Stimulated activated CD4-positive, alpha-beta T cell treated with anti-CD3 and anti-CD28 coated beads, Interleukin-1b, Interleukin-23, amount 100 ng/mL, for 4 hours (primary cell): Measurements from ENCODE around the gene IL31.
"Not testable (repeated sequence)": the region's sequence is repeated elsewhere in the genome, so short reads cannot be mapped to it uniquely, and the experiment has no call there.

Source experiments
- DNase-seq, 2 donors: peaks; one replicate each; pipeline ENCODE4 v3.0.0-alpha.2; 2020; ENCODE audit warnings: low read depth in 2 of 2

The IL31 gene

DNA sequence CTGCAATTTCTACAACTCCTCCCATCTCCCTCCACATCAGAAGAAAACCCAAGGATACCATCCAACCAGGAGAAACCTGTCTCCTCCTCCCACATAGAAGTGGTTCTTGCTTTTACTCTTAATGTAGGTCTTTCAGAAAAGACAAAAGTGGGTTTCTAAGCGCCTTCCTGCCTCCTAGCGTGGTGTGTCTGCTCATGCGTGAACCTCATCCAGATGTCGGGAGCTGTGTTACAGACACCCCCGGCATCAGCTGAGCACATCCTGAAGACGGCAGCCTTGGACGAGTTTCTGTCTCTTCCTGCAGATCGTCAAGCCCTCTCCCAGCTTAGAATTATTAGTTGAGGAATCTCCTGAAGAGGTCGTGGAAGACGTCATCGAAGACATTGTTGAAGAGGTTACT lies 18.4 kb upstream of the IL31 start:
- DNase-seq: no peak

DNA sequence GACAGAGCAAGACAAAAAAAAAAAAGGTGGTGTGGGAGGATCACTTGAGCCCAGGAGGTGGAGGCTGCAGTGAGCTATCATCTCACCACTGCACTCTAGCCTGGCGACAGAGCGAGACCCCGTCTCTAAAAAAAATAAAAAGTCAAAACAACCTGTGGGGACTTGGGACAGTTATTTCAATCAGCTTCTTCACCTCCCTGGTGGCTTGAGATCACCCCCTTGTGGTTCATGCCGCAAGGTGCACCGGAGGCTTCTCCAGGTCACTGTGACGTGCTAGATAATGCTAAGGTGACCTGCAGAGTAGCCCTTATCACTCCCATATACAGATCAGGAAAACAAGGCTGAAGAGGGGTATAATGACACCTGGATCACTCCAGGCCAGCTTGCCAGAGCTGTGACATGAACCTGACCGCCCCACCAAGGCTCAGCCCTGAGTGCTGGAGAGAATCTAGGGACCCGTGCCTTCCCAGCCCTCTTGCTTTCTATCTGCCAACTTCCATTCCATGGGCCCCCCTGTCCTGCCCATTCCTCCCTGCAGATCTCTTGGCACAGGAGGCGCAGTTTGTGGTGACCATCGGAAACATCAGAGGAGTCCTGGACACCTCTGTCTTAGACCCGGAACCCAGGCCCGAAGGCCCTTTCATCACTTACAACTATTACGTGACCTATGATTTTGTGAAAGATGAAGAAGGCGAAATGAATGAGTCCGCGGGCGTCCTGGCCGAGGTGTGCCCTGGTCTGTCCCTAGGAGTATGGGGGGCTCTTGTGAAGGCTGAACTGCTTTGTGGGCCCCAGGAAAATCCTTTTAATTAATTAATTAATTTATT lies 17.0 kb upstream of the IL31 start:
- peak; percentile 49 to 51 for DNase-seq

DNA sequence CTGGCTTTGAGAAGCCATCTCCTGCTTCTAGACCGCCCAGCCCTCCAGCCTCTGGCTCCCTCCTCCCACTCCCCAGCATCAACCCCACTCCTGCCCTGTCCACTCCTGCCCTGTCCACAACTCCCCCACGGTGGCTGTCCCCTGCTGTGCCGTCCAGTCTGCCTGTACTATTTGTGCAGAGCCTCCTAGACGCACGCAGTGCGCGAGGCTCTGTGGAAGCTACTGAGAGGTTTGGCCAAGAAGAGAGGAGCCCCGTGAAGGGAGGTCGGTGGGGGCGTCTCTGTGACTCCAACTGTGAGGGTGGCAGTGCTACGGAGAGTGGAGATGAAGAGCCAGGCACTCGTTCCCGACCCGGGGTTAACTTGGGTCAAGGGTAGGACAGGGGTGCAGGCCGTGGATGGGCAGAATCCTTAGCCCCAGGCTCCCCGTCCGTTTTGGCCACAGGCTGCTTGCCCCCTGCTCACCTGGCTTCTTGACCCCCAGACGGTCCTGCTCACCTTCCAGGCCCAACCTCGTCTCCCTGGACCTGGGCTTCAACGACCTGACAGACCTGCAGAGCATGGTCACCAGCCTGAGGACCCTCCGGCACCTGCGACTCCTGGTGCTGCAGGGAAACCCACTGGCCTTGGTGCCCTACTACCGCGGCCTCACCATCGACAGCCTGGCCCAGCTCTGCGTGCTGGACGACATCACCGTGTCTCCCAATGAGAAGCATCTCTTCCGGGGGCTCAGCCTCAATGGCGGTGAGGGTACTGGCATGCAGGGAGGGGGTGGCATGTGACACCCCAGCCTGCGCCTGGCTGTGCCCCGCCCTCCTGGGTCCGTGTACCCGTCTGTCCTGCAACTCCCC lies 15.8 kb upstream of the IL31 start:
- DNase-seq: no peak

DNA sequence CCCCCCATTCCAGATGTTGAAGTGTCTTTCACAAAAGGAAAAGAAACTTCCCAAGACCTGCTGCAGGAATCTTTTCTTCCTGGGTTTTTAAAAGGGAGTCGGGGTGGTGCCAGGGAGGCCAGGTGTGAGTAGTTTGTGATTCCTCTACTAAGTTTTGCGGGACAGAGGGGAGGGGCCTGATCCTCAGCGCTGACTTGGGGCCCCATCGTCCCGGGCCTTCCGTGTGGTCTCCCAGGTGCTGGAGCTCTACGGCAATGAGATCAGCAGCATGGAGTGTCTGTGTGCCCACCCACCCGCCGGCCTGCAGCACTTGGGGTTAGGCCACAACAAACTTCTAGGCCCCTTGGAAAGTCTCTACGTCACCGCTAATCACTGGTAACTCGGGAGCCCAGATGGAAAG lies 13.4 kb upstream of the IL31 start:
- no peak for DNase-seq

DNA sequence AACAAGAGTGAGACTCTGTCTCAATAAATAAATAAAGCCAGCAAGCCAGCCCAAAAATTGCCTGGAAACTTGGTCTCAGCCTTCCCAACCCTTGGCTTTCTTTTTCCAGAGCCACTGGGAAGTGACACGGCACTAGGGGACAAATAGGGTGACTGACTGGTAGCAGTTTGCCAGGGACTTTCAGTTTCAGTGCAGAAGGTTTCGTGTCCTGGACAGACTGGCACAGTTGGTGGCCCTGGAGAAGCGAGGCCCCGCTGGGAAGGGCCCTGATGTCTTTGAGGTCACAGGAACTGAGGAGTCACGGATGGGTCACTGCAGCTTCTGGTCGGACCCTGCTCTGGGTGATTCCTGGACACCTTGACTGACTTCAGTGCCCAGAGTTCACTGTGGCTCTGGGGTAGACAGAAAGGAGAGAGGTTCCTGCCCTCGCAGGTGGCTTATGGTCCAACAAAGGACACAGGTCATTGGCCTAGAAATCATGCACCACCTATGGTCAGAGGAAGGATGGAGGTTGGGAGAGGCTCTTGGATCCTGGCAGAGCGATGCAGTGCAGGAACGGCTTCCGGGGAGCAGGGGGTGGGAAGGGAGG lies 11.6 kb upstream of the IL31 start:
- no peak for DNase-seq

DNA sequence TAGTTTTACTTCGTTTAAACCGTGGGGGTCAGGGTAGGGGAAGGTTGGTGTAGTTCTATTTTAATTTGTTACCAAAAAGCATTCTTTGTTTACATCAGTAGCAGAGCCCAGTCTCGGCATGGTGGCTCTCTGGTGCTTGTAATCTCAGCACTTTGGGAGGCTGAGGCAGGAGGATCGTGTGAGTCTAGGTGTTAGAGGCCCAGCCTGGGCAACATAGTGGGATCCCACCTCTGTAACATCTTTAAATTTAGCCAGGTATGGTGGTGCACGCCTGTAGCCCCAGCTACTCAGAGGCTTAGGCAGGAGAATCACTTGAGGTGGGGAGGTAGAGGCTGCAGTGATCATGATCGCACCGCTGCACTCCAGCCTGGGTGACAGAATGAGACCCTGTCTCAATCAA lies 11.1 kb upstream of the IL31 start:
- no peak for DNase-seq

DNA sequence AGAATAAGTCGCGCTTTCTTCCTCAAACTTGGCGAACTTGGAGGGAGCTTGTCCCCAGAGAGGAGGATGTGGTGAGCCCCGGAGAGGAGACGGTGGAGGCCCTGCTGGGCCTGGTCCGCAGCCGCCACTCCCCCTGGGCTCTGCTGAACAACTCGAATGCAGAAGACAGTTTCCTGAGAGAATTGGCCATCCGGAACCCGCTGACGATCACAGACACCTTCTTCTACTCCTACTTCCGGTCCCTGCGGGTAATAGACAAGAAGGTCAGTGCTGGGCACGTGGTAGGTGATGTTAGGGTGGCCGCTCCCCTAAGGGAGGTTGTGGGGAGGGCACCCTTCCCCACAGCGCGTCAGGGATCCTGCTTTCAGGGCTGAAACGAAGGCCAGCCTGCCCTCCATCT lies 10.5 kb upstream of the IL31 start:
- no peak for DNase-seq

DNA sequence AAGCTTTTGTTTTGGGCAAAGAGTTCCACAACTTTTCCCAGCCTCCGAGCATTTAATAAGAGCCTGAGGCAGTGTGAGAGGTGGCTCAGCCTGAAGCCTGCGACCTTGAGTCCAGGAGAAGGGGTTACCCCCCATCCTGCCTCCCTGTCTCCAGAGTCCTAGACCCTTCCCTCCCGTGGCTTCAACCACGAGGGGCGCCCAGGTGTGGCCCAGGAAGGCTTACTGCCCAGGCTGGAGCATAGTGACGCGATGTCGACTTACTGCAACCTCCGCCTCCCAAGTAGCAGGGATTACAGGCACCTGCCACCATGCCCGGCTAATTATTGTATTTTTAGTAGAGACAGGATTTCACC lies 9.5 kb upstream of the IL31 start:
- no peak for DNase-seq

DNA sequence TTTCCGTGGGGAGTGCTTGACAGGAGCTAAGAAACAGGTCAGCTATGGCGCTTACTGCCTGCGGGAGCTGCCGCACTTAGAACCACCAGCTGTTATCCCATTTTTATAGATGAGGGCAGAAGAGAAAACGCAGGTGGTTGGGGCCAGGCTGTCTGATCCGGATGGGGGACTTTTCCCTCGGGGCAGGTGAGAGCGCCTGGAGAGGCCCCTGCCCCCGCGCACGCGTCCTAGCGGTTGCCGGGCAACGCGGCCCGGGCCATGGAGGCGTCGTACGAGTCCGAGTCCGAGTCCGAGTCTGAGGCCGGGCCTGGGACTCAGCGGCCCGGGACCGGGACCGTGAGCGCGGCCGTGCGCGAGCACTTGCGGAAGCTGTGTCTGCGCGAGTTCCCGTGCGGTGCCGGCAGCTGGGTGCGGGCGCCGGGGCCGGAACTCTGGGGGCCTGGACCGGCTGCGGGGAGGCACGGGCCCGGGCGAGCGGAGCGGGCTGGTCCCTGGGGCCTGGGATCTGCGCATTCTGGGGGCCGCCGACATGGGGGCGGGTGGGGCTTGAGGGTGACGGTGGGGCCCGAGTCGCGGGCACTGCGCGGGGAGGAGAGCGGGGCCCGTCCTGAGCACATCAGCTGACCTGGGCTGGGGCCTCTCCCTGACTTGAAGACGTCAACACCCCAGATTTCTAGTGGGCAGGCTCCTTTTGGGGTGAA lies 9.0 kb upstream of the IL31 start, which contains the start of gene LRRC43:
LRRC43 (plus strand) TSS at position 237 of the 701 bp plus-strand sequence; CDS start at position 259, 22 bp downstream.
- DNase-seq: no peak

DNA sequence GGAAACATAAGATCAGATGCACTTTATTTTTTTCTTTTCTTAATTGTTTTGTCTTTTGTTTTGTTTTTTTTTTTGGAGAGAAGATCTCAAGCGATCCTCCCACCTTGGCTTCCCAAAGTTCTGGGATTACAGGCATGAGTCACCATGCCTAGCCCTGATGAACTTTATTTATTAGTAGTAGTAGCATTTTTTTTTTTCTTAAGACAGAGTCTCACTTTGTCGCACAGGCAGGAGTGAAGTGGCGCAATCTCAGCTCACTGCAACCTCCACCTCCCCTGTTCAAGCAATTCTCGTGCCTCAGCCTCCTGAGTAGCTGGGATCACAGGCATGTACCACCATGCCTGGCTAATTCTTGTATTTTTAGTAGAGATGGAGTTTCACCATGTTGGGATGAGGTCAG lies 2.5 kb upstream of the IL31 start:
- DNase-seq: not testable (repeated sequence)

DNA sequence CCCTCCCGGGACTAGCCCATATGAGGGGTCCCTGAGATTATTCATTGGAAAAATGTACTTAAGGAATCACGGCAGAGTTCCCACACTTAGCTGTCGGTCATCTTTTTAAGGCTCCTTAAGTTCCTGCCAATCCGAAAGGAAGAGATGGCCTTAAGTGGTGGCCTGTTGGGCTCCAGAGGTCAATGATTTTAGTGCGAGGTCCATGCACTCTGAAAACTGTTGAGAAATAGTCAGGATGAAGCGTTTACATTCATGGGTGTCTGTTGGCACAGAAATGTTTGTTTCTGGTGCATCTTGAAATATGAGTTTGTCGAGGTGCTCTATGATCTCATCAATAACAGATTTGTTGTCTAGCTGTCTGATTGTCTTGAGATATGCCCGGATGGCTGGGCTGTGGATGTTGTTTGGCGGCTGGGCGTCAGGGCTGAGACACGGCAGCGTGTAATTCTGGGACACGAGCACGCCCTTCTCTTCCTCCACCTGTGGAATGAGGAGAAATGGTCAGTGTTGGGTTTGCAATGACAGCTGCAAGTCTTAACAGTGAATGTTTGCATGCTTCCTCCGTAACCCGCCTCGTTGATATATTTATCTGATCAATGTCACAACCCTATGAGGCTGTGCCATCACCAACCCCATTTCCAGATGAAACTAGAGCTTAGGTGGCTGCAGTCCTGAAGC lies 1.6 kb downstream of the IL31 start:
- DNase-seq: no peak

DNA sequence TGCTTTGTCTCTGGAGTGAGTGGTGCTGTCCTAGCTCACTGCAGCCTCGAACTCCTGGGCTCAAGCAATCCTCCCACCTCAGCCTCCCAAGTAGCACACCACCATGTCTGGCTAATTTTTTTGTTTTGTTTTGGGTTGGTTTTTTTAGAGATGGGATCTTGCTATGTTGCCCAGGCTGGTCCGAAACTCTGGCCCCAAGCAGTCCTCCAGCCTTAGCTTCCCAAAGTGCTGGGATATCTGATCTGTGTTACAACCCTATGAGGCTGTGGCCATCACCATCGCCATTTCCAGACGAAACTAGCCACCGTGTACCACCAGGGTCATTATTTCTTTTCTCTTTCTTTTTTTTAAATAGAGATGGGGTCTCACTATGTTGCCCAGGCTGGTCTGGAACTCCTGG lies 2.6 kb downstream of the IL31 start:
- no peak for DNase-seq

DNA sequence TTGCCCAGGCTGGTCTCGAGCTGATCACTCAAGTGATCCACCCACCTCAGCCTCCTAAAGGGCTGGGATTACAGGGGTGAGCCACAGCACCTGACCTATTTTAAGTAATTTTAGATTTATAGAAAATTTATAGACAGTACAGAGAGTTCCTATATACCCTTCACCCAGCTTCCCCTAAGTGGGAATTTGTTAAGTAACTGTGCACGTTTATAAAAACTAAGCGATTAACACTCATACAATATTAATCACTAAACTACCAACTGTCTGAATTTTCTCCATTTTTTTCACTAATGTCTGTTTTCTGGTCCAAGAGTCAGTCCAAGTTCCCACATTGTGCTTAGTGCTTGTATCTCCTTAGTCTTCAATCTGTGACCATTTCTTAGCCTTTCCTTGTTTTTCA lies 5.5 kb downstream of the IL31 start:
- no peak for DNase-seq

DNA sequence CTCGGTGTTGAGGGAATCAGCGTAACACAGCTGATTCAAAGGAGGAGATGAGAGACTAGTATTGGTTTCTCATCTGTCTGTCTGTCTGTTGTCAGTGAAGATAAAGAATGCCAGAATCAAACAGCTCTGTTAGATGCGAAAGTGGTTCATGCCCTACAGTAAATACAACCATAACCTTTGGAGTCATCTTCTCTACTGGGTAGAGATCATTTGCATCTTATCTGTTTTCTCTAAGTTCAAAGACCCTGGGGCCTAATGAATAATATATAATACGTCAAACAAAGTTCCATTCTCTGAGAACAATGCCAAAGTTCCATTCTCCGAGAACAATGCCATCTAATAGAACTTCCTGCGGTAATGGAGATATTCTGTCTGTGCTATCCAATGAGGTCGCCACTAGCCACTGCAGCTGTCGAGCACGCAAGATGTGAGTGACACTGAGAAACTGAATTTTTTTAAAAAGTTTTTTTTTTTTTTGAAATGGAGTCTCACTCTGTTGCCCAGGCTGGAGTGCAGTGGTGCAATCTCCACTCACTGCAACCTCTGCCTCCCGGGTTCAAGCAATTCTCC lies 6.6 kb downstream of the IL31 start:
- no peak for DNase-seq

DNA sequence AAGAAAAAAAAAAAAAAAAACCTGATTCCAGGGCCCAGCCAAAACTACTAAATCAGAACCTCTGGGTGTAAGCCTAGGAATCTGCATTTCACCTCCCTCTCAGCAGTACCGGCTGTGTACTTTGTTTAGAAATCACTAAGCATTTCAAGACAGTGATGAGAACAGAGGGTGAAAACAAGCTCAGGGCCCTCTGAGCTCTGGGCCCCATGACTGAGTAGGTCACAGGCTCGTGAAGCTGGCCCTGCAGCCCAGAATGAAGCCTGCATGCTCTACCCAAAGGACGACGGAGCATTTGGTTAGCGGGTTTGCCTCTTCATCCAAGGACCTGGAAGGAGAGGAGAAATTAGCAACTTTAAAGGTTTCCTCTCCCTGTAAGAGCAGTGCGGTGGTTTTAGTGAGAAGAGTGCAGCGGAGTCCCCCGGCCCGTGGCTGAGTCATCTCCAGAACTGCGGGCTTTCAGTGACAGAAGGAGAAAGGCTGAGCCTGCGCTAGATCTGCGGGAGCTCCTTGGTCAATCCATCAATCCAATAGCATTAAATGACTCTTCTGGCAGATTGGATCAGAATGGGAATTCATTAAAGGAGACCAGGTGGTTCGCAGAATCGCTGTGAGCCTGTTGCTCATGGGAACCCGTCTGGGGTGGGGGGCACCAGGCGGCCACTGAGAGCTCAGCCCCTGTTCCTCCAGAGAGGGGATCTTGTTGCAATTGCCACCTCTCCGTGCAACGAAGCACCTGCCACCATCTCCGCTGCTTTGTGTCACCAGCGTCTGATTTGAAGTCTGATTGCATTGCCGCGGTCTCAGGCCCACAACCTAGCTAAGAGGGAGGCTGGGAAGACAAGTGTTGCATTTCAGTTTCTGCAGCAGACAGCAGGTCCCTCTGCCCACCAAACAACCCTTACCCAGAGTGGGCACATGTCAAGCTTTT lies 7.3 kb downstream of the IL31 start:
- no peak for DNase-seq

DNA sequence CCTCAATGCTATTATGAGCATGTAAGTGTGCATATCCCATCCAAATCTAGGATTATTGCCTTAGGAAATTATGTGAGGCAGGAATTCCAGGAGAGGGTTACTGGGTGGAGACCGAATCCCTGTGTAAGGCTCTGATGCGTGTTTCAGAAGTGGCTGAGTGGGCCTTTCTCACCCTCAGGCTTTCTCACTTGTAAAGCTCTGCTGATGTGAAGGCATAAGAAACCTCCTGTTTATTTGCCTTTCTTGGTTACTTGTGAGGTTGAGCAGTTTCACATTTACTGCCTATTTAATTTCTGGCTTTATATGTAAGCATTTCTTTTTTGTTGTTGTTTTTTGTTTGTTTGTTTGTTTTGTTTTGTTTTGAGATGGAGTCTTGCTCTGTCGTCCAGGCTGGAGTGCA lies 11.0 kb downstream of the IL31 start:
- DNase-seq: no peak

DNA sequence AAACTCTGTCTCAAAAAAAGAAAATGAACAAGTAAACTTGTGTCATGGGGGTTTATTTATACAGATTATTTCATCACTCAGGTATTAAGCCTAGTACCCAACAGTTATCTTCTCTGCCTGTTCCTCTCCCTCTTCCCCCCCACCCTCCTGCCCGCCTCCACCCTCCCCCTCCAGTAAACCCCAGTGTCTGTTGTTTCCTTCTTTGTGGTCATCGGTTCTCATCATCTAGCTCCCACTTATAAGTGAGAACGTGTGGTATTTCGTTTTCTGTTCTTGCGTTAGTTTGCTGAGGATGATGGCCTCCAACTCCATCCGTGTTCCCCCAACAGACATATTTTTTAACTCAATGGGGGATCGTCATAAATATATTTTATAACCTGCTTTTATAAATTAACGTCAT lies 12.3 kb downstream of the IL31 start:
- DNase-seq: no peak

DNA sequence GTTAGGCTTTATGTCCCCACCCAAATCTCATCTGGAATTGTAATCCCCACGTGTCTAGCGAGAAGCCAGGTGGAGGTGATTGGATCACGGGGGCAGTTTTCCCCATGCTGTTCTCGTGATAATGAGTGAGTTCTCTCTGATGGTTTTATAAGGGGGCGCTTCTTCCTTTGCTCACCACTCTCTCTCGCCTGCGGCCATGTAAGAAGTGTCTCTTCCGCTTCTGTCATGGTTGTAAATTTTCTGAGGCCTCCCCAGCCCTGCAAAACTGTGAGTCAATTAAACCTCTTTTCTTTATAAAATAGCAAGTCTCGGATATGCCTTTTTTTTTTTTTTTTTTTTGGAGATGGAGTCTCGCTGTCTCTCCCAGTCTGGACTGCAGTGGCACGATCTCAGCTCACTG lies 13.3 kb downstream of the IL31 start:
- no peak for DNase-seq

DNA sequence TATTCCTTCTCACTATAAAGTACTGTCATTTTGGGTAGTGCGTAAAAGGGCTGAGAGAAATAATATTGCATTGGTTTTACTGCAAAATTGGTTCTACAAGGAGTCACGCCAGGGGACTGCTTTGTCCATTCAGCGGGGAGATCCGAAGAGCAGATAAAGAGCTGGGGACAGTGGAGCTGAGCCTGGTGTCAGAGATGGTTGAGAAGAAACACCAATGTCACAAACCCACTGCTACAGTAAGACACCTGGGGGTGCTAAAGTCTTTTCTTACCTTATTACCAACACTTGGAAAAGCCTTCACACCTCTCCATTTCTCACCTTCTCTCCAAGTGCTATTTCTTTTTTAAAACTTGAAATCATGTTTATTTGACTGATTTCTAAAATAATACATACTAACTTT lies 14.1 kb downstream of the IL31 start:
- no peak for DNase-seq

DNA sequence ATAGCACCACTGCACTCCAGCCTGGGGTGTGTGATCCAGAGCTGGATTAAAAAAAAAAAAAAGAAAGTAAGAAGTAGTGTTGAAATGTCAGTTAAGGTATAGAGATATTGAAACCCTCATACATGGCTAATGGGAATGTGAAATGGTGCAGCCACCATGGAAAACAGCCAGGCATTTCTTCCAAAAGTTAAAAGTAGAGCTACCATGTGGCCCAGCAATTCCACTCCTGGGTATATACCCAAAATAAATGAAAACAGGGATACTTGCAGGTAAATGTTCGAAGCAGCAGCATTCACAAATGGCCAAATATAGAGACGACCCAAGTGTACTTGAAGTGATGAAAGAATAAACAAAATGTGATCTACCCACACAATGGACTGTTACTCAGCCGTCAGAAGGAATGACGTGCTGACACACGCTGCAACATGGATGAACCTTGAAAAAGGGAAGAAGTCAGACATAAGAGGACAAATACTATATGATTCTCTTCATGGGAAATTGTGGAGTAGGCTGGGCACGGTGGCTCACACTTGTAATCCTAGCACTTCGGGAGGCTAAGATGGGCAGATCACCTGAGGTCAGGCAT lies 15.2 kb downstream of the IL31 start:
- no peak for DNase-seq
